ENCODE measurements around the gene HHAT. TPM values are rescaled to one million over a fixed set of nuclear protein-coding genes. Genes with fewer than 3 reads are reported as not detected.
A peak's percentile ranks its signal among the peaks of the same experiment; 100 is the strongest.

Gene HHAT
- polyA plus RNA-seq, 3 donors = 1.1 to 1.6 (median 1.5) TPM

DNA sequence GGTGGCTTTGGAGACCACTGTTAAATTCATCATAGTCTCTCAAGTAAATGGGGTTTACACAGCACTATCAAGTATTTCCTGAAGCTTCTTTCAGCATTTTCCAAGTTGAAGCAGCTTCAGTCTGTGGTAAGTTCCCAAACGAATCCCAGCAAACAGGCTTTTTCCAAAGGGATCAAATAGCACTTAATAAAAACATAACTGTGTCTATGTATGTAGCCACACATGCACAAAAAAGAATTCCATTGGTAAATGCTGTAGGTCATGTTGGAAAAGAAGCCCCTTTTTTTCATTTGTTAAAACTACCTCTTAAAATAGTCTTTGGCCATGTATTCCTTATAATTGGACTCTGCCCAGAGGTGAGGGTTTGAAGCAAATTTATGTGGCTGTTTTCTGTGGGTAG, 69.8 kb downstream of the HHAT start:
- H2AFZ ChIP-seq (ENCODE audit: insufficient read depth, low read depth, low read length, poor library complexity, severe bottlenecking) = no peak overlapping the region
- no peak for DNase-seq
- H3K79me2 ChIP-seq (ENCODE audit: insufficient read depth, low read length) = no peaks in the 10 kb centered on the region
- H3K27ac ChIP-seq (ENCODE audit: low read depth in 1 of 2, low read length in 2 of 2) = no peak overlapping the region
- no peak overlapping the region for H3K4me2 ChIP-seq (replicated peaks; ENCODE audit: extremely low read depth, low read length, poor library complexity, severe bottlenecking)
- H3K27me3 ChIP-seq (ENCODE audit: control insufficient read depth in 2 of 2, insufficient read depth in 2 of 2, low read length in 2 of 2) = no peaks in the 10 kb centered on the region
- no peaks in the 10 kb centered on the region for H3K4me1 ChIP-seq (ENCODE audit: control insufficient read depth in 1 of 2, insufficient read depth in 2 of 2, low read length in 2 of 2)
- H3K4me3 ChIP-seq (replicated peaks in 1 of 3; ENCODE audit: low read depth in 2 of 3, low read length in 3 of 3) = no peak overlapping the region
- H3K36me3 Mint-ChIP-seq = no peaks in the 10 kb centered on the region
- no CpG with 5 or more reads among the region's 1 CpG for WGBS (ENCODE audit: insufficient coverage)
- TF ChIP-seq, protein P1, sequence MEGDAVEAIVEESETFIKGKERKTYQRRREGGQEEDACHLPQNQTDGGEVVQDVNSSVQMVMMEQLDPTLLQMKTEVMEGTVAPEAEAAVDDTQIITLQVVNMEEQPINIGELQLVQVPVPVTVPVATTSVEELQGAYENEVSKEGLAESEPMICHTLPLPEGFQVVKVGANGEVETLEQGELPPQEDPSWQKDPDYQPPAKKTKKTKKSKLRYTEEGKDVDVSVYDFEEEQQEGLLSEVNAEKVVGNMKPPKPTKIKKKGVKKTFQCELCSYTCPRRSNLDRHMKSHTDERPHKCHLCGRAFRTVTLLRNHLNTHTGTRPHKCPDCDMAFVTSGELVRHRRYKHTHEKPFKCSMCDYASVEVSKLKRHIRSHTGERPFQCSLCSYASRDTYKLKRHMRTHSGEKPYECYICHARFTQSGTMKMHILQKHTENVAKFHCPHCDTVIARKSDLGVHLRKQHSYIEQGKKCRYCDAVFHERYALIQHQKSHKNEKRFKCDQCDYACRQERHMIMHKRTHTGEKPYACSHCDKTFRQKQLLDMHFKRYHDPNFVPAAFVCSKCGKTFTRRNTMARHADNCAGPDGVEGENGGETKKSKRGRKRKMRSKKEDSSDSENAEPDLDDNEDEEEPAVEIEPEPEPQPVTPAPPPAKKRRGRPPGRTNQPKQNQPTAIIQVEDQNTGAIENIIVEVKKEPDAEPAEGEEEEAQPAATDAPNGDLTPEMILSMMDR (IDR thresholded peaks at IDR 0.05) = no peak
- H3K4me1 Mint-ChIP-seq = no peaks in the 10 kb centered on the region
- no peaks in the 10 kb centered on the region for H3K9me3 Mint-ChIP-seq
- H3K36me3 ChIP-seq (replicated peaks in 1 of 2; ENCODE audit: control insufficient read depth in 1 of 2, insufficient read depth in 2 of 2, low read length in 2 of 2) = no peaks in the 10 kb centered on the region
- intact Hi-C loops (cut with micrococcal nuclease) = no loop called here
- H3K27me3 Mint-ChIP-seq (ENCODE audit: low read depth in 3 of 3) = peaks cover 0 to 1% (median 1%) of the 10 kb centered on the region in 3 donors
- no peaks in the 10 kb centered on the region for H3K9me3 ChIP-seq (replicated peaks in 1 of 2; ENCODE audit: control insufficient read depth in 1 of 2, insufficient read depth in 1 of 2, low read length in 2 of 2)
- no peak overlapping the region for H3K27ac Mint-ChIP-seq
- no peak overlapping the region for H3K9ac ChIP-seq (ENCODE audit: insufficient read depth, low read length, poor library complexity, severe bottlenecking)
- H3K4me3 Mint-ChIP-seq = no peak overlapping the region
- no peaks in the 10 kb centered on the region for H4K20me1 ChIP-seq (ENCODE audit: insufficient read depth, low read length)

DNA sequence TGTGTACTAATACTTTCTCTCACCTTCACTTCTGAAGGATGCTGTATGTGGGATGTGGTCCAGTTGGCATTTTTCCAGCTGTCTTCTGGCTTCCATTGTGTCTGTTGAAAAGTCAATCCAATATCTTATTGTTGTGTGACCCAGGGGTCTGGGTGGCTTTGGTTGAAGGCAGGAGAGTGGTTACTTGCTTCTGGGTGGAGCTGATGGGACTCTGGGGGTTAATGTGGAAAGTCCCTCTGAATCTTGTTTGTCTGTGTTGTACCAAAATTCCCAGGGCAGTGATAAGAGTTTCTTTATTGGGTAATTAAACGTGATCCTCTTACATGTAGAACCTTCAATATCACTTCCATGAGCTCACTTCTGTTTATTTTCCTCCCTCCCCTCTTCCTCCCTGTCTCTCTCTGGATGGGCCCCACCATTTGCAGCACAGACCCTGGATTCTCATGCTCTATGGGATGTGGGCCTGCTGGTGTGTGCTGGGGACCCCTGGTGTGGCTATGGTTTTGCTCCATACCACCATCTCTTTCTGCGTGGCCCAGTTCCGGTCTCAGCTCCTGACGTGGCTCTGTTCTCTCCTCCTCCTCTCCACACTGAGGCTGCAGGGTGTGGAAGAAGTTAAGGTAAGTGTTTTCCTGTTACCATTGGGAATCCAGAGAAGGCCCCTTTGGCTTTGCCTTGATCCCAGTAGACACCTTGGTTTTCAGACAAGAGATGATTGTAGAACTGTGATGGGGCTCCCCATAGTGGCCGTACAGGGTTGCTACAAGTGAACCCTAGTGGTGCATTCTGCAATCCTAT, 71.5 kb downstream of the HHAT start:
- Histone ChIP-seq H2AFZ (ENCODE audit: insufficient read depth, low read depth, low read length, poor library complexity, severe bottlenecking) (no peak overlapping the region), H3K36me3 (replicated peaks in 1 of 2; ENCODE audit: control insufficient read depth in 1 of 2, insufficient read depth in 2 of 2, low read length in 2 of 2) (no peaks in the 10 kb centered on the region), H3K27ac (ENCODE audit: low read depth in 1 of 2, low read length in 2 of 2) (no peak overlapping the region), H3K4me3 (replicated peaks in 1 of 3; ENCODE audit: low read depth in 2 of 3, low read length in 3 of 3) (no peak overlapping the region), H3K27me3 (ENCODE audit: control insufficient read depth in 2 of 2, insufficient read depth in 2 of 2, low read length in 2 of 2) (no peaks in the 10 kb centered on the region), H3K79me2 (ENCODE audit: insufficient read depth, low read length) (no peaks in the 10 kb centered on the region), H3K9me3 (replicated peaks in 1 of 2; ENCODE audit: control insufficient read depth in 1 of 2, insufficient read depth in 1 of 2, low read length in 2 of 2) (no peaks in the 10 kb centered on the region), H3K4me1 (ENCODE audit: control insufficient read depth in 1 of 2, insufficient read depth in 2 of 2, low read length in 2 of 2) (no peaks in the 10 kb centered on the region), H4K20me1 (ENCODE audit: insufficient read depth, low read length) (no peaks in the 10 kb centered on the region), H3K4me2 (replicated peaks; ENCODE audit: extremely low read depth, low read length, poor library complexity, severe bottlenecking) (no peak overlapping the region), H3K9ac (ENCODE audit: insufficient read depth, low read length, poor library complexity, severe bottlenecking) (no peak overlapping the region)
- H3K27ac Mint-ChIP-seq = peak overlapping the region in 1 of 7 donors; percentile 4
- H3K36me3 Mint-ChIP-seq = no peaks in the 10 kb centered on the region
- peak; percentile 20 to 39 (median 22) for DNase-seq
- 0% methylated on average over 1 of the region's 5 CpGs for WGBS (ENCODE audit: insufficient coverage)
- intact Hi-C loops (cut with micrococcal nuclease) = loop anchor here (10.0 kb wide), 2 partner anchors 255 to 735 kb away; partner anchors contain the start of gene KCNH1 (in 1 of the 2)
- no peaks in the 10 kb centered on the region for H3K4me1 Mint-ChIP-seq
- H3K4me3 Mint-ChIP-seq = no peak overlapping the region
- TF ChIP-seq, protein P1 (IDR thresholded peaks at IDR 0.05) = peak; percentile 80
- peaks cover 0 to 1% (median 1%) of the 10 kb centered on the region in 3 donors for H3K27me3 Mint-ChIP-seq (ENCODE audit: low read depth in 3 of 3)
- H3K9me3 Mint-ChIP-seq = no peaks in the 10 kb centered on the region
